Activated naive CD8-positive, alpha-beta T cell treated with anti-CD3 and anti-CD28 coated beads, Interleukin-2, amount 50 U/mL, for 16 hours (primary cell): ENCODE data around the gene ACAP2.
"Not testable (repeated sequence)": the region's sequence is repeated elsewhere in the genome, so short reads cannot be mapped to it uniquely, and the experiment has no call there.

Experiments used
- DNase-seq: peaks from one replicate; pipeline ENCODE4 v3.0.0-alpha.2; 2020; ENCODE audit warnings: low read depth, low spot score

Gene ACAP2

GRCh38 chr3:195290643-195291042 lies 152.2 kb downstream of the ACAP2 start:
- DNase-seq, result not testable (repeated sequence)

GRCh38 chr3:195286115-195286872 lies 156.5 kb downstream of the ACAP2 start:
- DNase-seq, result no peak

GRCh38 chr3:195285372-195285771 lies 157.4 kb downstream of the ACAP2 start:
- DNase-seq, result no peak

GRCh38 chr3:195284842-195285241 lies 158.0 kb downstream of the ACAP2 start:
- DNase-seq, result no peak

- DNase-seq, result no peak
Observed at GRCh38 chr3:195282961-195283360, 159.9 kb downstream of the ACAP2 start.

GRCh38 chr3:195274259-195274966 lies 168.4 kb downstream of the ACAP2 start:
- DNase-seq, result no peak

GRCh38 chr3:195271410-195272243 lies 171.2 kb downstream of the ACAP2 start:
- DNase-seq, result peak; percentile 77

GRCh38 chr3:195270817-195271409 lies 171.9 kb downstream of the ACAP2 start, which contains the start of gene XXYLT1:
Gene XXYLT1, minus strand, starts transcription at chr3:195271159. Its CDS starts 101 bp downstream, at chr3:195271058.
- DNase-seq, result peak; percentile 79

GRCh38 chr3:195270079-195270816 lies 172.6 kb downstream of the ACAP2 start:
- no peak for DNase-seq

GRCh38 chr3:195269375-195270078 lies 173.3 kb downstream of the ACAP2 start:
- DNase-seq, result no peak

- DNase-seq, result no peak
Observed at GRCh38 chr3:195268576-195269309, 174.1 kb downstream of the ACAP2 start.

GRCh38 chr3:195267096-195267495 lies 175.7 kb downstream of the ACAP2 start:
- DNase-seq, result no peak

GRCh38 chr3:195266428-195266827 lies 176.4 kb downstream of the ACAP2 start:
- no peak for DNase-seq

- DNase-seq, result no peak
Observed at GRCh38 chr3:195265363-195265976, 177.3 kb downstream of the ACAP2 start.

- no peak for DNase-seq
Observed at GRCh38 chr3:195263925-195264600, 178.8 kb downstream of the ACAP2 start.

- no peak for DNase-seq
Observed at GRCh38 chr3:195263193-195263924, 179.5 kb downstream of the ACAP2 start.

- no peak for DNase-seq
Observed at GRCh38 chr3:195261925-195262324, 180.9 kb downstream of the ACAP2 start.
